GM21367 (cell line): ENCODE results near the gene PSMG2.
"Not testable (repeated sequence)": the region's sequence is repeated elsewhere in the genome, so short reads cannot be mapped to it uniquely, and the experiment has no call there.

ENCODE experiments used
- ATAC-seq: cut with Tn5 transposase; IDR thresholded peaks from one replicate; pipeline ENCODE4 v1.9.1; 2021; ENCODE audit not compliant: unreplicated experiment

Gene PSMG2

DNA sequence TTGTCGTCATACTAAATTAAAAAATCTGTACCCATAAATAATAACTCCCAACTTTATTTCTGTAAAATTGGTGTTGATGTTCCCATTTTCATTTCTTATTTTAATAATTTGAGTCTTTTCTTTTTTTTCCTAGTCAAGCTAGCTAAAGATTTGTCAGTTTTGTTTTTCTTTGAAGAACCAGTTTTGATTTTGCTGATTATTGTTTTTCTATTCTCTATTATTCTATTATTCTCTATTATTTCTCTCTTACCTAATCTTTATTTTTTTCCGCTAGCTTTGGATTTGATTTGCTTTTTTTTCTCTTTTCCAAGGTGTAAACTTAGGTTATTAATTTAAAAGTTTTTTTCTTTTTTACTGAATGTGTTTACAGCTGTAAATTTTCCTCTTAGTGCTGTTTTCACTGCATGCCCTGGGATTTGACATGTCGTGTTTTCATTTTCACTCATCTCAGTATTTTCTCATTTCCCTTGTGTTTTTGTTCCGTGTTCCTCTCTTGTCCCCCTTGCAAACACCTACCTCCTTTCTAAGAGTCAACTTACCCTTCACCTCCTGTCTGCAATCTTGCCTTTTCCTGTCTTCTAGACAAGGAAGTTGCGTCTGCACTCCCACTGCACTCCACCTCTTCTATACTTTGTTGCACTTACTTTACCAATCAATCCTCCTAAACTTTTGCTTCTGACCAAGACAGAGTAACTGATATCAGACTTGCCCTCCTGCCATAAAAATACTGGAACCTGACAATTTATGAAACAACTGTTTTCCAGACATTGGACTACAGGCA lies 18.8 kb downstream of the PSMG2 start:
- no peak for ATAC-seq

DNA sequence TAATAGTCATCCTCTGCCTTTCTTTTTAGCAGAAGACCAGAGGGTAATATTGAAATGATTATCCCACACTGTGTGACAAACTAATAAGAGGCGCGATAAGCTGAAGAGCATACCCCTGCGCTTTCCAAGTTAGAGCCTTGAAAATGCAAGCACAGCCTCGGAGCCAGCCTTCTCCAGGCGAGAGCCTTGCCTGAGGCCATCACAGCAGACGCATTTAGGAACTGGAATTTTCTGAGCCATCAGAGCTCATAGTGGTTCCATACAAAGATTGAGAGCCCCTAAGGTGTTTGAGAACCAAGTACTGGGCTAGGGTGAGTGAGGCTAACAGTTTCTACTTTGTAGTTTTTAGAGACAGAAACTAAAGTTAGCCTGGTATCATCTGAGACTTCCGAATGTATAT lies 19.9 kb downstream of the PSMG2 start:
- no peak for ATAC-seq

- no peak for ATAC-seq
These were observed 23.5 kb downstream of the PSMG2 start for GRCh38 chr18:12726331-12726730.

DNA sequence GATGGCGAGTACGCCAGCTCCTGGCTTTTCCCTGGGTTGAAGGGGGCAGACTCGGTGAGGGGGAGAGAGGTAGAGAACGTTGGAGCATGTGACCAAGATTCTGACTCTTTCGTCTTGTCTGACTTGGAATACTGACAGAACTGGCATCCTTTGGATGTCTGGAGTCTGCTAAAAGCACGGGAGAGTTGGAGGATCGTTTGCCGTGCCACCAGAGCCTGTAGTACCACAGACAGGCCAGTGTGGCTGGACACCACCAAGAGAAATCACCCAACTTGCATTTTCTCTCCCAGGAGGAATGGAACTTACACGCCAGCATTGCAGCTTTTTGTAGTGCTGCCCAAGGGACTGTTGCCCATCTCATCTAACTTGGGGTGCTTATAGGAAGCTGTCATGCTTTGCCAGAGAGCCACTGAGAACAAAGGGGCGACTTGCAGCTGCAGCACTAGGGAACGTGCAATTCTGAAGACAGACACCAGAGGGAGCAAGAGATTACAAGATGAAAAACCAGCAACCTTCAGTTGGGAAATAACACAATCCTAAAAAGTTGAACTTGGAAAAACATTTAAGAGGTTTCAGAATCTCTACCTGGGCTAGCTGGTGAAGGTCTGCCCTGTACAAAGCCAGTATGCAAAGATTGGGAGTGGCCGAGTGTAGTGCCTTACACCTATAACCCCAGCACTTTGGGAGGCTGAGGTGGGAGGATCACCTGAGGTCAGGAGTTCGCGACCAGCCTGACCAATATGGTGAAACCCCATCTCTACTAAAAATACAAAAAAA lies 24.1 kb downstream of the PSMG2 start:
- ATAC-seq = no peak

- ATAC-seq = no peak
These were observed 34.5 kb downstream of the PSMG2 start for GRCh38 chr18:12737243-12737902.

GRCh38 chr18:12741351-12741750 lies 38.5 kb downstream of the PSMG2 start:
- ATAC-seq = no peak

GRCh38 chr18:12742453-12742852 lies 39.6 kb downstream of the PSMG2 start:
- no peak for ATAC-seq

DNA sequence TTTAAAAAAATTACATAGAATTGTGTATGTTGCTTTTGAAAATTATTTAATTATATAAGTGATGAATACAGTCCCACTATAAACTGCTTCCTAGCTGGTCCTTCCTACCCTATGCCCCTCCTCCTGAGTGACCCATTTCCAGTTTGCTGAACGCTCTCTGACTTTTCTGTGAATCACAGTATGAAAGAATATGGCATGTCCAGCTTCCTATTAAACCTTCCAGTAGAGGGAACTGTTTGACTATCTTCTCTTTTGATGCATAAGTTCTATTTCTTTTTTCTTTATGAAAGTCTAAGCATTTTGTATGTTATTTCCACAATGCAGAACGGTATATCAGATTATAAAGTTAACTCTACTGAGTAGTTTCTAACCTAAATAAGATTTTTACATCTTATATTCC lies 41.3 kb downstream of the PSMG2 start:
- no peak for ATAC-seq

DNA sequence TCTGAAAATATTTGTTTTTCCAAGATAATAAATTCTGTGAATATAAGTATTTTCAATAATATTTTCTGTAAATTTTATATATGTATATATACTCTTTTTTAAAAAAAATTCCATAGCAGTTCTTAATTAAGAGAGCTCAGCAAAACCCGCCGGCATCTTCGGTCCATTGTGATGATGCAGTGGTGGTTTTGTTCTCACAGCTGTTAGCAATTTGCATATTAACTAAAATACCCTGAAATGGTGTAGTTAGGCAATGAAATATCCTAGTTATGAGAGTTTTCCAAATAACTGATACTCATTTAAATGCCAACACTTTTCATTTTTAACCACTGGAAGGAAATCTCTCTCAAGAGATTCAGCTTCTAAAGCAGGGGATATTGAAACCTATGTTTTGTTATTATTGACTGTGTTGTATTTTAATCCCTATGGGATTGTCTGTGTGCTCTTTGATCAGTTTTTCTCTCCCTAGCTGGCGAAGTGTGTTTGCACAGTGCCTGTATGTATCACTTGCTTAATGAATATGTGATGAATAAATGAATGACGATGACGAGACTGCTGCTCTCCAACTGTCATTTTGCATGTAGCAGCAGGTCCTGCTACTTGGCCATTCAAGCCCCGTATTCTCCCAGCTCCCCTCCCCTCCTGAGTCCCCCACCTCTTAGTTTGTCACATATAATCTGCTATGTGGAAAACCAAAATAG lies 42.4 kb downstream of the PSMG2 start:
- ATAC-seq = no peak

DNA sequence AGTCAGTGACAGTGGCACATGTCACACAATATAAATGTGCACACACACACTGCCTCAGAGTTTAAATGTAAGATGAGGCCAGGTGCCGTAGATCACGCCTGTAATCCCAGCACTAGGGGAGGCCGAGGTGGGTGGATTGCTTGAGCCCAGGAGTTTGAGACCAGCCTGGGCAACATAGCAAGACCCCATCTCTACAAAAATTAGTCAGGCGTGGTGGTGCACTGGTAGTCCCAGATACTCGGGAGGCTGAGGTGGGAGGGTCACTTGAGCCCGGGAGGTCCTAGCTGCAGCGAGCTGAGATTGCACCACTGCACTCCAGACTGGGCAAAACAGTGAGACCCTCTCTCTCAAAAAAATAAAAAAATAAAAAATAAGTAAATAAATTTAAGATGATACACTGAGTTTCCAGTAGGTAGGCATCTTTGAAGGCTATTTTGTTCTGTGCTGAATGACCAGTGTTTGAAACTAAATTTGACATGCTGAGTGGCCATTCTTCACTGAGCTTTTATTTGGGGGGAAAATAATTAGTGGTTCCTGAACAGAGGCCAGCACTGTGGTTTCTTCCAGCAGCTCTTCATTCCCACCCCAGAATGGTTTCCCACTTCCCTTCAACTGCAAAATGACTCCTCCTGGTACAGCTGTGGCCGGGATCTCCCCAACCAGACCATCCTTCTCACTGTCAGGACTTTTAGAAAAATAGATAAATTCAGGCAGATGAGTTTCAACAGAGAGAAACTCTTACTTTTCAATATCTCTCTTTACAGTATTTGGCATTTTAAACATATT lies 44.9 kb downstream of the PSMG2 start:
- no peak for ATAC-seq

DNA sequence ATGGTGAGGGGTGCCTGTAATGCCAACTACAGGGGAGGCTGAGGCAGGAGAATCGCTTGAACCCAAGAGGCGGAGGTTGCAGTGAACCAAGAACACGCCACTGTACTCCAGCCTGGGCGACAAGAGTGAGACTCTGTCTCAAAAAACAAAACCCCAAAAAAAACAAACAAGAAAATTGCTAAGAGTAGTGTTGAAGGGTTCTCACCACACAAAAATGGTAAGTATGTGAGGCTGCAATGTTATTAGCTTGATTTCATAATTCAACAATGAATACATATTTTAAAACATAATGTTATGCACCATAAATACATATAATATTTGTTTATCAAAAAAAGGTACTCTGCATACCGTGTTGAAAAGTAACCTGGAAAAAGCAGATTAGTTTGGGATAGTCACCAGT lies 45.8 kb downstream of the PSMG2 start:
- no peak for ATAC-seq

DNA sequence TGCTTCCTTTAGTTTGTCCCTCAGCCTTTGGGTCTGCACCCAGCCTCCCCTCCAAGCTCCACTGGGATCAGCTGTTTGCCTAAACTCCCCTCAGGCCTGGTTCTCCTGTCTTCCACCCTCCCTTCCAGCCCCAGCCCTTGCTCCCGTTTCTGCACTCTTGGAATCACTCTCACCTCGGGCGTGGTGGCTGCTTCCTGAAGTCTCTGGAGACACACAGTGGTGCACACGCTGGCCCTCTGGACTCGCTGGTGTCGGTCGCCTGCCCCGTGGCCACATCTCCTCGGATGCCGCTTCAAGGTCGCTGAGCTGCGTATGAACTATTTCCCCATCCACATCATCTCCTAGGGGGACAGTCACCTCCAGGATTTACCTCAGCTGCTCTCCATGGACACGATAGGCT lies 46.3 kb downstream of the PSMG2 start:
- ATAC-seq = no peak

- no peak for ATAC-seq
These were observed 47.4 kb downstream of the PSMG2 start for GRCh38 chr18:12750076-12750714.

DNA sequence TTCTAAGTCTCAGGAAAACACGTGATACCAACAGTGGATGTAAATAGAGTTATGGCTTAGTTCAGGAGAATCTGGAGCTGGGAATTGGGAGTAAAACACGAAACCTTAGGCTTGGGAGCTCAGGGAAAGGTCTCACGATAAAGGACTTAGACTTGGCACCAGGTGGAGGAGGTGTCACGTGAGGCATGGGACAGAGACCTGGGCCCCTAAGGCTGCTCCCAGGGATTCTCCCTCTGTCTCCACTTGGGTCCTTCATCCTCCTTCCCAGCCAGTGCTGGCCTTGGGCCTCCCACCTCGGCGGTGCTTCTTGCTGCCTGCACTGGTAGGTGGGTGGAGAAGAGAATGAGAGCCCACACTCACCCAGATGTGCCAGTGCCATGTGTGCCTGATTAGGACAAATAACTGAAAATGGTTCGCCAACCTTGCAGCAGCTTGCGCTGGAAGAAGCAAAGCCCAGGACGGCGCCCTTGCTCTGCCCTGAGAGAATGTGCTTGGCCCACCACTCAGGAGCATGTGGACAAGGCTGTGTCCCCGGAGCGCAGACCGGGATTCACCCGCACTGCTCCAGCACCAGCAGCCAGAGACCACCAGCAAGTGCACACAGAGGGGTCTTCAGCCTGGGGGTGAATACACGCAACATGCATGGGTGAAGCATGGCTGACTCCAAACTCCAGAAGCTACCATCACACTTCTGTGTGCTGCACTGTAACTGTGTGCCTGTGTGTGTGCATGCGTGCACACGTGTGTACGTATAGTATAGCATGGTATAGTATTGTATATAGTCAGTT lies 48.1 kb downstream of the PSMG2 start:
- no peak for ATAC-seq

- no peak for ATAC-seq
These were observed 48.7 kb downstream of the PSMG2 start for GRCh38 chr18:12751503-12751884.

GRCh38 chr18:12751891-12752290 lies 49.0 kb downstream of the PSMG2 start:
- no peak for ATAC-seq

DNA sequence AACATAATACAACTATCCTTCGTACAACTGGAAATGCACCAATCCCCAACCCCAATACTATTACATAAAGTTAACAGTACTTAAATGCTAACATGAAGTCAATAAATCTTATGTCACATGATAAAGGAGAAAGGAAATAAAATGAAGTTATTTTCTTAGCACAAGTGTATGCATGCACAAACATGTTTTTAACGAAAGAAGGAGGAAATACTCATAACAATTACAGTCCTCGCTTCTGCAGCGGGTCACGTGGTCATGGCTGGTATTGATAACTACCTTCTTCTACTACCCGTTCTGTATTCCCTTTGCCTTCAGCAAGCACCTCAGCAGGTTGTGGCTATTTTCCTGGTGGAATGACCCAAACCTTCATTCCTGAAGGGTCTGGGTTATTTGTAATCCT lies 51.7 kb downstream of the PSMG2 start:
- ATAC-seq = no peak

DNA sequence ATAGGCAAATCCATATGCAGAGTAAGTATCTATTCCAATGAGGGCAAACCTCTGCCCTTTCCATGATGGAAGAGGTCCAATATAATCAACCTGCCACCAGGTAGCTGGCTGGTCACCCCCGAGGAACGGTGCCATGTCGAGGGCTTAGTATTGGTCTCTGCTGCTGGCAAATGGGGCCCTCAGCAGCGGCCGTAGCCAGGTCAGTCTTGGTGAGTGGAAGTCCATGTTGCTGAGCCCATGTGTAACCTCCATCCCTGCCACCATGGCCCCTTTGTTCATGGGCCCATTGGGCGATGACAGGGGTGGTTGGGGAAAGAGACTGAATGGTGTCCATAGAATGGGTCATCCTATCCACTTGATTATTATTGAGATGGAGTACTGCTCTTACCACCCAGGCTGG lies 52.8 kb downstream of the PSMG2 start:
- ATAC-seq = not testable (repeated sequence)

GRCh38 chr18:12756619-12757239 lies 53.9 kb downstream of the PSMG2 start:
- ATAC-seq = not testable (repeated sequence)
